ENCODE measurements around the gene CRELD2.

CRELD2 gene

GRCh38 chr22:49917974-49918910, at the start of gene CRELD2, which contains the start of gene ALG12:
Gene CRELD2 (plus strand): TSS chr22:49918634. CDS start chr22:49918770, 136 bp downstream.
Gene ALG12 (minus strand): TSS chr22:49918438. CDS start chr22:49913765, 4,673 bp downstream.
- Histone ChIP-seq H3K27ac (ENCODE audit: low read length) (peak within 1 kb of the TSS; percentile 12), H3K36me3 (ENCODE audit: insufficient read depth, low read depth, low read length) (peaks cover 18% of the 10 kb centered on the region), H3K27me3 (ENCODE audit: insufficient read depth, low read length) (no peaks in the 10 kb centered on the region), H3K9ac (ENCODE audit: low read depth, low read length) (peak within 1 kb of the TSS; percentile 89; the same call in 1 of the 2 replicates), H3K9me3 (ENCODE audit: insufficient read depth, low read depth, low read length) (no peaks in the 10 kb centered on the region), H3K4me3 (ENCODE audit: low read length) (peak within 1 kb of the TSS; percentile 84), H3K4me1 (ENCODE audit: insufficient read depth, low read length) (no peaks in the 10 kb centered on the region)

- Histone ChIP-seq H3K27me3 (ENCODE audit: insufficient read depth, low read length) (no peaks in the 10 kb centered on the region), H3K36me3 (ENCODE audit: insufficient read depth, low read depth, low read length) (no peaks in the 10 kb centered on the region), H3K9ac (ENCODE audit: low read depth, low read length) (no peak overlapping the region), H3K9me3 (ENCODE audit: insufficient read depth, low read depth, low read length) (peaks cover 15% of the 10 kb centered on the region), H3K27ac (ENCODE audit: low read length) (no peak overlapping the region), H3K4me3 (ENCODE audit: low read length) (no peak overlapping the region), H3K4me1 (ENCODE audit: insufficient read depth, low read length) (peaks cover 6% of the 10 kb centered on the region; the same call in 1 of the 2 replicates)
These were observed 49.2 kb upstream of the CRELD2 start for GRCh38 chr22:49869086-49869830.

GRCh38 chr22:49869845-49870712, 48.4 kb upstream of the CRELD2 start:
- H3K9ac ChIP-seq (ENCODE audit: low read depth, low read length), result no peak overlapping the region
- peaks cover 6% of the 10 kb centered on the region; the same call in 1 of the 2 replicates for H3K4me1 ChIP-seq (ENCODE audit: insufficient read depth, low read length)
- H3K9me3 ChIP-seq (ENCODE audit: insufficient read depth, low read depth, low read length), result peaks cover 15% of the 10 kb centered on the region
- no peaks in the 10 kb centered on the region for H3K36me3 ChIP-seq (ENCODE audit: insufficient read depth, low read depth, low read length)
- H3K27ac ChIP-seq (ENCODE audit: low read length), result no peak overlapping the region
- no peak overlapping the region for H3K4me3 ChIP-seq (ENCODE audit: low read length)
- H3K27me3 ChIP-seq (ENCODE audit: insufficient read depth, low read length), result no peaks in the 10 kb centered on the region

- no peak overlapping the region for H3K4me3 ChIP-seq (ENCODE audit: low read length)
- no peaks in the 10 kb centered on the region for H3K36me3 ChIP-seq (ENCODE audit: insufficient read depth, low read depth, low read length)
- peaks cover 5% of the 10 kb centered on the region; the same call in 1 of the 2 replicates for H3K9me3 ChIP-seq (ENCODE audit: insufficient read depth, low read depth, low read length)
- H3K27me3 ChIP-seq (ENCODE audit: insufficient read depth, low read length), result no peaks in the 10 kb centered on the region
- H3K9ac ChIP-seq (ENCODE audit: low read depth, low read length), result no peak overlapping the region
- H3K4me1 ChIP-seq (ENCODE audit: insufficient read depth, low read length), result peaks cover 4% of the 10 kb centered on the region; the same call in 1 of the 2 replicates
- H3K27ac ChIP-seq (ENCODE audit: low read length), result no peak overlapping the region
These were observed 47.0 kb upstream of the CRELD2 start for GRCh38 chr22:49871482-49871881.

GRCh38 chr22:49872347-49872746, 46.1 kb upstream of the CRELD2 start:
- no peak overlapping the region for H3K27ac ChIP-seq (ENCODE audit: low read length)
- no peaks in the 10 kb centered on the region for H3K4me1 ChIP-seq (ENCODE audit: insufficient read depth, low read length)
- no peak overlapping the region for H3K9ac ChIP-seq (ENCODE audit: low read depth, low read length)
- H3K9me3 ChIP-seq (ENCODE audit: insufficient read depth, low read depth, low read length), result peaks cover 5% of the 10 kb centered on the region; the same call in 1 of the 2 replicates
- H3K36me3 ChIP-seq (ENCODE audit: insufficient read depth, low read depth, low read length), result peaks cover 4% of the 10 kb centered on the region; the same call in 1 of the 2 replicates
- H3K4me3 ChIP-seq (ENCODE audit: low read length), result no peak overlapping the region
- no peaks in the 10 kb centered on the region for H3K27me3 ChIP-seq (ENCODE audit: insufficient read depth, low read length)

GRCh38 chr22:49873228-49873940, 45.0 kb upstream of the CRELD2 start:
- Histone ChIP-seq H3K9me3 (ENCODE audit: insufficient read depth, low read depth, low read length) (peaks cover 5% of the 10 kb centered on the region; the same call in 1 of the 2 replicates), H3K4me3 (ENCODE audit: low read length) (no peak overlapping the region)

GRCh38 chr22:49877642-49878041, 40.8 kb upstream of the CRELD2 start:
- Histone ChIP-seq H3K9me3 (ENCODE audit: insufficient read depth, low read depth, low read length) (no peaks in the 10 kb centered on the region; the same call in 1 of the 2 replicates), H3K36me3 (ENCODE audit: insufficient read depth, low read depth, low read length) (peaks cover 9% of the 10 kb centered on the region; the same call in 1 of the 2 replicates), H3K27me3 (ENCODE audit: insufficient read depth, low read length) (no peaks in the 10 kb centered on the region), H3K9ac (ENCODE audit: low read depth, low read length) (no peak overlapping the region), H3K27ac (ENCODE audit: low read length) (no peak overlapping the region), H3K4me1 (ENCODE audit: insufficient read depth, low read length) (no peaks in the 10 kb centered on the region), H3K4me3 (ENCODE audit: low read length) (no peak overlapping the region)

More at GRCh38 chr22:49873228-49873940, 45.0 kb upstream of the CRELD2 start:
- peaks cover 9% of the 10 kb centered on the region; the same call in 1 of the 2 replicates for H3K36me3 ChIP-seq (ENCODE audit: insufficient read depth, low read depth, low read length)
- H3K27ac ChIP-seq (ENCODE audit: low read length), result no peak overlapping the region
- H3K27me3 ChIP-seq (ENCODE audit: insufficient read depth, low read length), result no peaks in the 10 kb centered on the region
- H3K4me1 ChIP-seq (ENCODE audit: insufficient read depth, low read length), result no peaks in the 10 kb centered on the region
- no peak overlapping the region for H3K9ac ChIP-seq (ENCODE audit: low read depth, low read length)

- Histone ChIP-seq H3K27me3 (ENCODE audit: insufficient read depth, low read length) (no peaks in the 10 kb centered on the region), H3K9me3 (ENCODE audit: insufficient read depth, low read depth, low read length) (no peaks in the 10 kb centered on the region; the same call in 1 of the 2 replicates), H3K36me3 (ENCODE audit: insufficient read depth, low read depth, low read length) (peaks cover 11% of the 10 kb centered on the region), H3K9ac (ENCODE audit: low read depth, low read length) (no peak overlapping the region), H3K4me3 (ENCODE audit: low read length) (no peak overlapping the region), H3K27ac (ENCODE audit: low read length) (no peak overlapping the region), H3K4me1 (ENCODE audit: insufficient read depth, low read length) (no peaks in the 10 kb centered on the region)
These were observed 40.2 kb upstream of the CRELD2 start for GRCh38 chr22:49878206-49878605.

- Histone ChIP-seq H3K9ac (ENCODE audit: low read depth, low read length) (no peak overlapping the region), H3K27me3 (ENCODE audit: insufficient read depth, low read length) (no peaks in the 10 kb centered on the region), H3K9me3 (ENCODE audit: insufficient read depth, low read depth, low read length) (no peaks in the 10 kb centered on the region; the same call in 1 of the 2 replicates), H3K4me1 (ENCODE audit: insufficient read depth, low read length) (no peaks in the 10 kb centered on the region), H3K4me3 (ENCODE audit: low read length) (no peak overlapping the region), H3K36me3 (ENCODE audit: insufficient read depth, low read depth, low read length) (peaks cover 28% of the 10 kb centered on the region), H3K27ac (ENCODE audit: low read length) (no peak overlapping the region)
These were observed 38.6 kb upstream of the CRELD2 start for GRCh38 chr22:49879871-49880270.

GRCh38 chr22:49880281-49880680, 38.2 kb upstream of the CRELD2 start:
- no peak overlapping the region for H3K9ac ChIP-seq (ENCODE audit: low read depth, low read length)
- H3K4me3 ChIP-seq (ENCODE audit: low read length), result no peak overlapping the region

More at GRCh38 chr22:49880281-49880680, 38.2 kb upstream of the CRELD2 start:
- no peaks in the 10 kb centered on the region for H3K4me1 ChIP-seq (ENCODE audit: insufficient read depth, low read length)
- H3K27ac ChIP-seq (ENCODE audit: low read length), result no peak overlapping the region
- H3K9me3 ChIP-seq (ENCODE audit: insufficient read depth, low read depth, low read length), result no peaks in the 10 kb centered on the region; the same call in 1 of the 2 replicates
- peaks cover 32% of the 10 kb centered on the region for H3K36me3 ChIP-seq (ENCODE audit: insufficient read depth, low read depth, low read length)
- H3K27me3 ChIP-seq (ENCODE audit: insufficient read depth, low read length), result no peaks in the 10 kb centered on the region
